Right lobe of liver (tissue), 6 donors: ENCODE data around the gene PAK6. TPM values are rescaled to one million over a fixed set of nuclear protein-coding genes. Genes with fewer than 3 reads are reported as not detected.

Source experiments
- ATAC-seq, 4 donors: fragments of 200-7000 bp; cut with Tn5 transposase; one replicate each; pipeline ENCODE4 v1.9.1; 2020; ENCODE audit warnings: mild to moderate bottlenecking in 4 of 4, moderate library complexity in 4 of 4
- DNase-seq, 3 donors: peaks; one replicate each; pipeline ENCODE4 v3.0.0-alpha.2; 2020
- H3K27ac ChIP-seq, 3 donors: fragments of 200-600 bp; one replicate each; pipeline ENCODE4 v1.8.0; 2022
- H3K27me3 ChIP-seq, 2 donors: fragments of 200-600 bp; one replicate each; pipeline ENCODE4 v1.8.0; 2022
- H3K36me3 ChIP-seq, 4 donors: fragments of 200-600 bp; sonication (generic) in 1 of 4; one replicate each; pipeline versions ENCODE4 v1.5.1 to v1.8.0; 2017 to 2022; ENCODE audit warnings: control low read depth in 1 of 4
- H3K4me1 ChIP-seq, 4 donors: fragments of 200-600 bp; sonication (generic) in 1 of 4; one replicate each; pipeline versions ENCODE4 v1.5.1 to v1.8.0; 2017 to 2022; ENCODE audit warnings: control low read depth in 1 of 4
- H3K4me3 ChIP-seq, 3 donors: fragments of 200-600 bp; one replicate each; pipeline ENCODE4 v1.8.0; 2022
- H3K9me3 ChIP-seq, 4 donors: fragments of 200-600 bp; sonication (generic) in 1 of 4; one replicate each; pipeline versions ENCODE4 v1.5.1 to v1.8.0; 2017 to 2022; ENCODE audit warnings: control low read depth in 1 of 4
- POLR2A ChIP-seq: fragments of 450-650 bp; IDR thresholded peaks from one replicate; pipeline ENCODE4 v1.6.1; 2017; ENCODE audit warnings: antibody characterized with exemption, mild to moderate bottlenecking
- WGBS: methylation state at CpG from one replicate; pipeline ENCODE4 v1.1.6; 2018; ENCODE audit warnings: low coverage, low lambda C conversion rate; ENCODE audit not compliant: insufficient coverage; ENCODE audit errors: missing lambda C conversion rate; 5-methylcytosine and 5-hydroxymethylcytosine counted together
- intact Hi-C, 2 donors: fragments of 100-400 bp; cut with DNase I; formaldehyde crosslinking; loops; one replicate each; pipeline versions ENCODE4 v1.11.2 to v1.14.1; 2022
- total RNA-seq, 6 experiments: library from RNA; depleted of rRNA in 2 of 6; stranded (reverse); fragments of >200 nt in 2 of 6; fragmentation: NEBNext Ultra II Directional in 3 of 6; extraction: Animal tissue kit (Norgen Biotek cat#: 25700) in 3 of 6; gene quantifications; one replicate each; pipeline versions ENCODE4 v1.1.0 to v1.2.4, GENCODE V29; 2016 to 2023
- TF ChIP-seq, protein P1 (sequence below), 4 donors: fragments of 200-600 bp in 3 of 4; fragments of 450-650 bp in 1 of 4; IDR thresholded peaks; one replicate each; pipeline versions ENCODE4 v1.5.1 to v1.8.0; 2016 to 2022; ENCODE audit warnings: antibody characterized with exemption in 4 of 4, mild to moderate bottlenecking in 2 of 4
- donor health status: DM: no; HTN: yes; CAD: no.
- donor health status: DM: no; HTN: no; CAD: no.
- donor health status: DM: no; HTN: no; CAD: no.
- donor health status: DM: no; HTN: yes; CAD: no.
- donor health status: DM: no; HTN: yes; CAD: no.

The PAK6 gene
- total RNA-seq, 6 experiments from 2014 or later: 0.05 to 0.19 (median 0.10) TPM; not detected in 2

DNA sequence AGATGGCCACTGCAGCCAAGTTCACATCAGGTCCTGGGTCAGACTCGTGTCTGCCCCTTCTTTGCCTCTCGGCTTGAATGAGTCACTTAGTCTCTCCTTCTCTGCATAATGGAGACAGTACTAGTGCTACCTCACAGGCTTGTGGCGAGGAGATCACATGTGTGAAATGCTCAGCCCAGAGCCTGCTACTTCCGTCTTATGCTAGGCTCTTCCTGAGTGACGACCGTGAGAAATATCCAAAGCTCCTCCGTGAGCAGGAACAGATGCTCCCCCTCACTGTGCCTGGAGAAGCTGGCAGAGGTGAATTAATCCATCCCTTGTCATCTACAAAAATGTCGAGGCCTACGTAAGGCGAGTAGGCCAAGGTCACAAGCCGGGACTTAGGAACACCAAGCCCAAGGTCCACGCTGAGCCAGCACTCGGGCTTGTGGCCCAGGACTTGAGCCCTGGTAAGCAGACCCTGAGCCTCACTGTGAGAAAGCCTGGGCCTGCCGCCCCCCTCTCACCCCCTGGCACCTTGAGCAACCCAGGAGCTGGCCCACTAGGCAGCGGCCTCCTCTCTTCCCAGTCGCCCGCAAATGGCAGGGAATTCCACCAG is 17.9 kb downstream of the PAK6 start:
- DNase-seq: no peak
- no peak for TF ChIP-seq POLR2A
- TF ChIP-seq, protein P1, sequence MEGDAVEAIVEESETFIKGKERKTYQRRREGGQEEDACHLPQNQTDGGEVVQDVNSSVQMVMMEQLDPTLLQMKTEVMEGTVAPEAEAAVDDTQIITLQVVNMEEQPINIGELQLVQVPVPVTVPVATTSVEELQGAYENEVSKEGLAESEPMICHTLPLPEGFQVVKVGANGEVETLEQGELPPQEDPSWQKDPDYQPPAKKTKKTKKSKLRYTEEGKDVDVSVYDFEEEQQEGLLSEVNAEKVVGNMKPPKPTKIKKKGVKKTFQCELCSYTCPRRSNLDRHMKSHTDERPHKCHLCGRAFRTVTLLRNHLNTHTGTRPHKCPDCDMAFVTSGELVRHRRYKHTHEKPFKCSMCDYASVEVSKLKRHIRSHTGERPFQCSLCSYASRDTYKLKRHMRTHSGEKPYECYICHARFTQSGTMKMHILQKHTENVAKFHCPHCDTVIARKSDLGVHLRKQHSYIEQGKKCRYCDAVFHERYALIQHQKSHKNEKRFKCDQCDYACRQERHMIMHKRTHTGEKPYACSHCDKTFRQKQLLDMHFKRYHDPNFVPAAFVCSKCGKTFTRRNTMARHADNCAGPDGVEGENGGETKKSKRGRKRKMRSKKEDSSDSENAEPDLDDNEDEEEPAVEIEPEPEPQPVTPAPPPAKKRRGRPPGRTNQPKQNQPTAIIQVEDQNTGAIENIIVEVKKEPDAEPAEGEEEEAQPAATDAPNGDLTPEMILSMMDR (IDR thresholded peaks at IDR 0.05): no peak

DNA sequence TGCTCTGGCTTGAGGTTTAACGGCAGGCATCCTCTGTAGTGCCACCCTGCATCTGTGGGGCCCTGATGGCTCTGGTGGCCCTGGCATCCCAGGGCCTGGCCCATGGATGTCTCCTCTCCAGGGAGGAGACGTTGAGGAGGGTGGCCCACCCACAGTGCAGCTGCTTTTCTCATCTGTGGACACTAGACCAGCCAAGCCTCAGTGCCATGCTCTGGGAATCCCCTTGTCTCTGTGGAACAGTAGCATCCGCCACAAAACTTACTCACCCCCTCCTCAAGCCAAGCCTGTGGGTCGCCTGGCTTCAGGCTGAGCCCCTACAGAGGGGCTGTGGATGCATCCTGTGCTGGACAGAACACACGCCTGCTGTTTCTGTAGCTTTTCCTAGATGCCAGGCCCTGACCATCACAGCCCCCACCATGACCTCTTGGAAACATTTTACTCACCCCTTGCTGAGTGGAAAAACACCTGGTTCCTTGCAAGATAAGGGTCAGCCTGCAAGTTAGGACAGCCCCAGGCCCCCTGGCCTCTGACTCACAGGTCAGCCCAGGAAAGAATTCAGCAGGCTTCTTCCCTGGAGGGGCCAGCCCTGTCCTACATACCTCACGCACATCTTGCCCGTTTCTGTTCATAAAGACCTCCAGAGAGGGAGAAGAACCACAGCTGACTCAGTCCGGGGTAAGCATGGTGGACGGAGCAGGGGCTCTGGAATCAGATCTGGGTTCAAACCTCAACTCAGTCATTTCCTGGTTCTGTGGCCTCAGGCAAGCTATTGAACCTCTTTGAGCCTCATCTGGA is 19.0 kb downstream of the PAK6 start:
- intact Hi-C loops: no loop called here
- no peak for ATAC-seq
- peaks cover 0 to 11% of the 10 kb centered on the region in 2 donors for H3K27me3 ChIP-seq
- TF ChIP-seq, protein P1 (IDR thresholded peaks at IDR 0.05): no peak
- no peak for TF ChIP-seq POLR2A
- peaks cover 0 to 7% (median 2%) of the 10 kb centered on the region in 4 donors for H3K4me1 ChIP-seq
- no peak overlapping the region for H3K4me3 ChIP-seq
- no peak for DNase-seq
- no peaks in the 10 kb centered on the region for H3K36me3 ChIP-seq
- 76% methylated on average over 3 of the region's 9 CpGs for WGBS
- no peaks in the 10 kb centered on the region for H3K9me3 ChIP-seq
- H3K27ac ChIP-seq: no peak overlapping the region

More for the DNA sequence above, 17.9 kb downstream of the PAK6 start:
- 75% methylated on average over 6 of the region's 17 CpGs for WGBS
- H3K36me3 ChIP-seq: no peaks in the 10 kb centered on the region
- ATAC-seq: peak in 2 of 4 donors; percentile 35 to 51
- no peak overlapping the region for H3K27ac ChIP-seq
- H3K9me3 ChIP-seq: no peaks in the 10 kb centered on the region
- intact Hi-C loops: no loop called here
- peaks cover 0 to 14% (median 5%) of the 10 kb centered on the region in 4 donors for H3K4me1 ChIP-seq
- H3K4me3 ChIP-seq: no peak overlapping the region
- peaks cover 0 to 17% of the 10 kb centered on the region in 2 donors for H3K27me3 ChIP-seq

DNA sequence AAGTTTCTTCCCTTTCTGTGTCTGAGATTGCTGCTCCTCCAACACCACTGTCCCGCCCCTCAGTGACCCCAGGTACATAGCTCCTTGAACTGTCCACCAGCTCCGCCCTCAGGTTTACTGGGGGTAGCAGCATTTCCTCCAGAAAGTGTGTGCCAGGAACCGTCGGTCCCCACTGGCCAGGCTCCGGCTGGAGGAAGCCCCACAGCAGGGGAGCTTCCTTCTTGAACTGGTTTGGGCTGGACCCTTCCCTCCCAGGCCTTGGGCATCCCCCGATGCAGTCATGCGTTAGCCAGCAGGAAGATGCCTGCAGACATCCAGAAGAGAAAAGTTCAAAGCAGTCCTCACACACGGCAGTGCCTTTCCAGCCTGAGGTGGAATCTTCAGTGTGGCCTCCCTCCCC is 19.7 kb downstream of the PAK6 start:
- peaks cover 0 to 4% of the 10 kb centered on the region in 2 donors for H3K27me3 ChIP-seq
- 59% methylated on average over 5 of the region's 8 CpGs for WGBS
- H3K27ac ChIP-seq: no peak overlapping the region
- TF ChIP-seq, protein P1 (IDR thresholded peaks at IDR 0.05): no peak
- TF ChIP-seq POLR2A: no peak
- no peaks in the 10 kb centered on the region for H3K4me1 ChIP-seq
- no peaks in the 10 kb centered on the region for H3K9me3 ChIP-seq
- intact Hi-C loops: no loop called here
- H3K36me3 ChIP-seq: no peaks in the 10 kb centered on the region
- DNase-seq (no peak), ATAC-seq (no peak)
- H3K4me3 ChIP-seq: no peak overlapping the region

DNA sequence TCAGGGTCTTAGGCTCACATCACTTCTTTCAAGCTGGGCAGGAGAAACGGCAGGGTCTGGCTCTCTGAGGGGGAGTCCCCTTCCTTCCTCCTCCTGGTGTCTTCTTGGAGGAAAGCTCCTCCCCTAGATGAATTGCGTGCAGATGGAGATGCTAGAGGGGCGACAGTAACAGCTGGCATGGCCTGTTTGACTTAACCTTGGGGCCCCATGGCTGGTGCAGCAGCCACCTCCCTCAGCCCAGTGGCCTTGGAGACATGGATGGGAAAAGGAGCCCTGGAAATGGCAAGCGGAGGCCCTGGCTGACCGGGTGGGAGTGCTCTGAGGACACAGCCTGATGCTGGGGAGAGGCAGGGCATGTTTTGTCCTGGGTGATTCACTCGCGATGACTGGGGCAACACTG is 20.2 kb downstream of the PAK6 start:
- intact Hi-C loops: no loop called here
- WGBS: 44% methylated on average over 4 of the region's 7 CpGs
- ATAC-seq: no peak
- Histone ChIP-seq H3K36me3 (no peaks in the 10 kb centered on the region), H3K9me3 (no peaks in the 10 kb centered on the region), H3K4me1 (no peaks in the 10 kb centered on the region), H3K27ac (no peak overlapping the region), H3K27me3 (no peaks in the 10 kb centered on the region), H3K4me3 (no peak overlapping the region)
- TF ChIP-seq POLR2A: no peak
- no peak for DNase-seq

DNA sequence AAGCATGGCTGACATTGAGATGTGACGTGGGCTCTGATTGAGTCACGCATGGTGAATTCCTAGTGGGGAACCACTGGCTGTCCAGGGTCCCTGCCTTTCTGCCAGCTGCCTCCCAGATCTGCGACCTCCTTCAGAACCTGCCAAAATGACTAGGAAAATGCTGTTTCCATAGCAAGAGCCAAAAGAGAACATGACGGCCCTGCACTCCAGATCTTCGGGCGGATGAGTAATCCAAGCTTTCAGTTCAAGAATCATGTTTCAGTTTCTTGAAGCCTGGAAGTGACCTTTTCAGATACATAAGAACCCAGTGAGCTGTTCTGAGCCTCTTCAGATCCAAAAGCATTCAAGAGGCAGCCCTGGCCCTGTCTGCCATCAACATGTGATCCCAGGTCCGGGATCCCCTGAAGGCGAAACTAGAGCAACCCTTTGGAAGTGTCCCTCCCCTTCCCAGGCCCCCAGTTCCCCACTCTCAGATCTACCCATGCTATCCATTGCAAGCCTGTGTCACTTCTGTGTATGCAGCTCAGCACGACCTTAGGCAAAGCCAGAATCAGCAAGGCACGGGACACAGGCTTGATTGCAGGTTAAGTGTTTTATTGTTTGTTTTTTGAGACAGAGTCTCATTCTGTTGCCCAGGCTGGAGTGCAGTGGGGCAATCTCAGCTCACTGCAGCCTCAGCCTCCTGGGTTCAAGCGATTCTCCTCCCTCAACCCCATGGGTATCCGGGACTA is 24.3 kb downstream of the PAK6 start:
- intact Hi-C loops: no loop called here
- 100% methylated on average over 2 of the region's 12 CpGs for WGBS
- no peaks in the 10 kb centered on the region for H3K9me3 ChIP-seq
- TF ChIP-seq POLR2A: no peak
- TF ChIP-seq, protein P1 (IDR thresholded peaks at IDR 0.05): no peak
- ATAC-seq: no peak
- H3K27me3 ChIP-seq: no peaks in the 10 kb centered on the region
- no peaks in the 10 kb centered on the region for H3K36me3 ChIP-seq
- no peaks in the 10 kb centered on the region for H3K4me1 ChIP-seq
- no peak overlapping the region for H3K4me3 ChIP-seq
- H3K27ac ChIP-seq: no peak overlapping the region
- no peak for DNase-seq
